GM23338 (cell line): ENCODE measurements around the gene PTPRN2. TPM values are rescaled to one million over a fixed set of nuclear protein-coding genes. Genes with fewer than 3 reads are reported as not detected.

ENCODE experiments used
- ATAC-seq: fragments of 200-7000 bp; cut with Tn5 transposase; 3 replicates; pipeline ENCODE4 v1.9.1; 2020
- DNase-seq: peaks from one replicate; pipeline ENCODE4 v3.0.0-alpha.2; 2015; ENCODE audit warnings: low spot score
- H2AFZ ChIP-seq: fragments of 200-600 bp; sonication (generic); 2 replicates; pipeline ENCODE4 v1.8.0; 2016; ENCODE audit warnings: antibody characterized with exemption, mild to moderate bottlenecking, moderate library complexity
- H3F3A ChIP-seq: fragments of 200-600 bp; sonication (generic); replicated peaks from 2 replicates; pipeline ENCODE4 v1.8.0; 2017; ENCODE audit warnings: antibody characterized with exemption, mixed run types, low read depth
- H3K27ac ChIP-seq: fragments of 200-600 bp; sonication (generic); 2 replicates; pipeline ENCODE4 v1.6.1; 2016; ENCODE audit warnings: low read depth
- H3K27me3 ChIP-seq: fragments of 200-600 bp; sonication (generic); 2 replicates; pipeline ENCODE4 v1.8.0; 2016; ENCODE audit warnings: mild to moderate bottlenecking, mixed run types, moderate library complexity; ENCODE audit not compliant: insufficient read depth
- H3K36me3 ChIP-seq: fragments of 200-600 bp; sonication (generic); 2 replicates; pipeline ENCODE4 v1.8.0; 2016; ENCODE audit warnings: mild to moderate bottlenecking; ENCODE audit not compliant: insufficient read depth
- H3K4me1 ChIP-seq: fragments of 200-600 bp; sonication (generic); 2 replicates; pipeline ENCODE4 v1.8.0; 2016; ENCODE audit warnings: mild to moderate bottlenecking, moderate library complexity; ENCODE audit not compliant: insufficient read depth
- H3K4me2 ChIP-seq: fragments of 200-600 bp; sonication (generic); 2 replicates; pipeline ENCODE4 v1.7.1; 2017; ENCODE audit warnings: mixed run types
- H3K4me3 ChIP-seq: fragments of 200-600 bp; sonication (generic); 2 replicates; pipeline ENCODE4 v1.6.1; 2016; ENCODE audit warnings: mixed run types
- H3K79me2 ChIP-seq: fragments of 200-600 bp; sonication (generic); replicated peaks from 2 replicates; pipeline ENCODE4 v1.8.0; 2017; ENCODE audit warnings: mild to moderate bottlenecking; ENCODE audit not compliant: insufficient read depth
- H3K9me2 ChIP-seq: fragments of 200-600 bp; sonication (generic); 2 replicates; pipeline ENCODE4 v1.8.0; 2017; ENCODE audit not compliant: insufficient read depth
- H4K20me1 ChIP-seq: fragments of 200-600 bp; sonication (generic); replicated peaks from 2 replicates; pipeline ENCODE4 v1.8.0; 2017; ENCODE audit warnings: mild to moderate bottlenecking; ENCODE audit not compliant: insufficient read depth
- H3K27ac Mint-ChIP-seq: 2 replicates; pipeline ENCODE4 v1.8.0; 2020; ENCODE audit warnings: inconsistent platforms, mild to moderate bottlenecking, moderate library complexity, mixed read lengths
- H3K27me3 Mint-ChIP-seq: 3 replicates; pipeline ENCODE4 v1.8.0; 2022; ENCODE audit warnings: low read depth, mild to moderate bottlenecking, moderate library complexity, mixed read lengths, inconsistent platforms; ENCODE audit not compliant: insufficient read depth, poor library complexity
- H3K36me3 Mint-ChIP-seq: 3 replicates; pipeline ENCODE4 v1.8.0; 2021; ENCODE audit warnings: low read depth, mild to moderate bottlenecking, inconsistent platforms, moderate library complexity, mixed read lengths
- H3K4me1 Mint-ChIP-seq: 3 replicates; pipeline ENCODE4 v1.8.0; 2020; ENCODE audit warnings: mild to moderate bottlenecking, inconsistent platforms, mixed read lengths
- H3K4me3 Mint-ChIP-seq: 3 replicates; pipeline ENCODE4 v1.8.0; 2021; ENCODE audit warnings: moderate library complexity, mild to moderate bottlenecking, inconsistent platforms, mixed read lengths
- H3K9me3 Mint-ChIP-seq: 3 replicates; pipeline ENCODE4 v1.8.0; 2020; ENCODE audit warnings: moderate library complexity, mild to moderate bottlenecking, inconsistent platforms, mixed read lengths
- CREB1 ChIP-seq: fragments of 250-450 bp; sonication (Bioruptor Pico); IDR thresholded peaks from 2 replicates; pipeline ENCODE4 v1.5.0; 2020; ENCODE audit warnings: low read depth, mild to moderate bottlenecking, moderate library complexity
- CTCF ChIP-seq, 2 experiments: fragments of 200-600 bp in 1 of 2; sonication (generic) in 1 of 2; conservative IDR thresholded peaks; 2 replicates each; pipeline versions ENCODE4 v1.5.1 to v1.6.1; 2016 to 2017; ENCODE audit warnings: antibody characterized with exemption in 2 of 2, low read depth in 2 of 2, mild to moderate bottlenecking in 2 of 2, moderate library complexity in 1 of 2
- EZH2 ChIP-seq: fragments of 200-600 bp; sonication (generic); IDR thresholded peaks from one replicate; pipeline ENCODE4 v1.8.0; 2017; ENCODE audit warnings: antibody characterized with exemption, mild to moderate bottlenecking, low read depth; ENCODE audit not compliant: unreplicated experiment
- EZH2phosphoT487 ChIP-seq: fragments of 200-600 bp; sonication (generic); IDR thresholded peaks from one replicate; pipeline ENCODE4 v1.8.1; 2018; ENCODE audit warnings: antibody characterized with exemption; ENCODE audit not compliant: unreplicated experiment
- JUNB ChIP-seq: IDR thresholded peaks from one replicate; pipeline ENCODE4 v1.6.1; 2016; ENCODE audit warnings: antibody characterized with exemption; ENCODE audit not compliant: unreplicated experiment
- NANOG ChIP-seq: IDR thresholded peaks from 2 replicates; pipeline ENCODE4 v1.6.1; 2016; ENCODE audit warnings: antibody characterized with exemption, borderline replicate concordance
- POLR2AphosphoS5 ChIP-seq: IDR thresholded peaks from 2 replicates; pipeline ENCODE4 v1.6.1; 2016; ENCODE audit warnings: antibody characterized with exemption, low read depth
- STAT1 ChIP-seq: IDR thresholded peaks from one replicate; pipeline ENCODE4 v1.6.1; 2016; ENCODE audit warnings: antibody characterized with exemption; ENCODE audit not compliant: unreplicated experiment
- ZNF114 ChIP-seq: fragments of 250-450 bp; sonication (Bioruptor Pico); IDR thresholded peaks from 2 replicates; pipeline ENCODE4 v1.5.0; 2020; ENCODE audit warnings: mild to moderate bottlenecking, moderate library complexity
- ZNF331 ChIP-seq: fragments of 250-450 bp; sonication (Bioruptor Pico); IDR thresholded peaks from 2 replicates; pipeline ENCODE4 v1.5.0; 2020; ENCODE audit warnings: low read depth, mild to moderate bottlenecking, moderate library complexity
- ZNF462 ChIP-seq: fragments of 250-450 bp; sonication (Bioruptor Pico); IDR thresholded peaks from 2 replicates; pipeline ENCODE4 v1.5.0; 2020; ENCODE audit warnings: mild to moderate bottlenecking, moderate library complexity
- polyA plus RNA-seq: library from polyadenylated mRNA; unstranded; fragments of >200 nt; fragmentation: Nextera tagmentation; extraction: Ambion mirVana; gene quantifications from 2 replicates; pipeline ENCODE4 v1.2.1, GENCODE V29; 2016
- total RNA-seq: library from RNA; depleted of rRNA; stranded (reverse); fragments of >200 nt; shearing (Covaris generic); gene quantifications from 2 replicates; pipeline ENCODE4 v1.2.3, GENCODE V29; 2014
- TF ChIP-seq, protein P1 (sequence below): IDR thresholded peaks from 2 replicates; pipeline ENCODE4 v1.6.1; 2016; ENCODE audit warnings: antibody characterized with exemption

Gene PTPRN2
- total and polyA plus RNA-seq, 2 experiments from 2014 or later, result 0.87 to 4.0 TPM

- no peak for TF ChIP-seq EZH2phosphoT487
- no peak for TF ChIP-seq CTCF (conservative IDR thresholded peaks at IDR 0.05; ENCODE audit: low read depth in 2 of 2)
- no peak for TF ChIP-seq POLR2AphosphoS5
These were observed 655.0 kb downstream of the PTPRN2 start (continued) for GRCh38 chr7:157932498-157933218.

GRCh38 chr7:157930926-157931466, 656.6 kb downstream of the PTPRN2 start:
- no peak for ATAC-seq
- DNase-seq, result no peak
- Histone ChIP-seq H3K4me3 (no peak overlapping the region), H3K27me3 (no peaks in the 10 kb centered on the region), H3F3A (no peaks in the 10 kb centered on the region), H3K36me3 (no peaks in the 10 kb centered on the region; the same call in 1 of the 2 replicates), H3K27ac (no peak overlapping the region), H3K79me2 (no peaks in the 10 kb centered on the region), H3K4me1 (no peaks in the 10 kb centered on the region), H4K20me1 (no peaks in the 10 kb centered on the region), H3K9me2 (no peaks in the 10 kb centered on the region), H2AFZ (no peak overlapping the region), H3K4me2 (no peak overlapping the region)
- Mint-ChIP-seq H3K27ac (no peak overlapping the region), H3K4me1 (no peaks in the 10 kb centered on the region), H3K36me3 (peaks cover 55% of the 10 kb centered on the region), H3K4me3 (no peak overlapping the region), H3K27me3 (peaks cover 9% of the 10 kb centered on the region), H3K9me3 (peaks cover 94% of the 10 kb centered on the region)
- TF ChIP-seq POLR2AphosphoS5 (no peak), JUNB (no peak), ZNF114 (CRISPR knock-in tag) (no peak), NANOG (no peak), ZNF462 (CRISPR knock-in tag) (no peak), CREB1 (CRISPR knock-in tag) (no peak), CTCF (conservative IDR thresholded peaks at IDR 0.05; ENCODE audit: low read depth in 2 of 2) (no peak), ZNF331 (CRISPR knock-in tag) (no peak), EZH2phosphoT487 (no peak), STAT1 (no peak), EZH2 (no peak)
- TF ChIP-seq, protein P1, sequence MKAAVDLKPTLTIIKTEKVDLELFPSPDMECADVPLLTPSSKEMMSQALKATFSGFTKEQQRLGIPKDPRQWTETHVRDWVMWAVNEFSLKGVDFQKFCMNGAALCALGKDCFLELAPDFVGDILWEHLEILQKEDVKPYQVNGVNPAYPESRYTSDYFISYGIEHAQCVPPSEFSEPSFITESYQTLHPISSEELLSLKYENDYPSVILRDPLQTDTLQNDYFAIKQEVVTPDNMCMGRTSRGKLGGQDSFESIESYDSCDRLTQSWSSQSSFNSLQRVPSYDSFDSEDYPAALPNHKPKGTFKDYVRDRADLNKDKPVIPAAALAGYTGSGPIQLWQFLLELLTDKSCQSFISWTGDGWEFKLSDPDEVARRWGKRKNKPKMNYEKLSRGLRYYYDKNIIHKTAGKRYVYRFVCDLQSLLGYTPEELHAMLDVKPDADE, result no peak
